Hepatocyte (in vitro differentiated cells): ENCODE data around the gene MYOF. TPM values are rescaled to one million over a fixed set of nuclear protein-coding genes. Genes with fewer than 3 reads are reported as not detected.

ENCODE experiments used
- DNase-seq: peaks from one replicate; pipeline ENCODE4 v3.0.0-alpha.2; 2016; ENCODE audit warnings: low spot score
- H2AFZ ChIP-seq: fragments of 200-600 bp; sonication (generic); 2 replicates; pipeline ENCODE4 v1.6.0; 2016; ENCODE audit warnings: antibody characterized with exemption, mild to moderate bottlenecking
- H3K27ac ChIP-seq: fragments of 200-600 bp; sonication (generic); 2 replicates; pipeline ENCODE4 v1.5.1; 2016; ENCODE audit warnings: mild to moderate bottlenecking
- H3K27me3 ChIP-seq: fragments of 200-600 bp; sonication (generic); 2 replicates; pipeline ENCODE4 v1.6.1; 2016
- H3K36me3 ChIP-seq: fragments of 200-600 bp; sonication (generic); replicated peaks from 2 replicates; pipeline ENCODE4 v1.5.1; 2016; ENCODE audit warnings: low read depth; ENCODE audit not compliant: insufficient read depth
- H3K4me1 ChIP-seq: fragments of 200-600 bp; sonication (generic); 2 replicates; pipeline ENCODE4 v1.5.1; 2016; ENCODE audit warnings: mild to moderate bottlenecking, moderate library complexity; ENCODE audit not compliant: insufficient read depth
- H3K4me2 ChIP-seq: fragments of 200-600 bp; sonication (generic); 2 replicates; pipeline ENCODE4 v1.6.0; 2016
- H3K4me3 ChIP-seq: fragments of 200-600 bp; sonication (generic); 2 replicates; pipeline ENCODE4 v1.5.1; 2016; ENCODE audit warnings: mild to moderate bottlenecking
- H3K79me2 ChIP-seq: fragments of 200-600 bp; sonication (generic); 2 replicates; pipeline ENCODE4 v1.6.0; 2017; ENCODE audit warnings: mild to moderate bottlenecking
- H3K9me2 ChIP-seq: fragments of 200-600 bp; sonication (generic); replicated peaks from 2 replicates; pipeline ENCODE4 v1.6.0; 2017; ENCODE audit warnings: mild to moderate bottlenecking; ENCODE audit not compliant: insufficient read depth
- H3K9me3 ChIP-seq: fragments of 200-600 bp; sonication (generic); 2 replicates; pipeline ENCODE4 v1.5.1; 2016; ENCODE audit warnings: low read depth, mild to moderate bottlenecking
- H4K20me1 ChIP-seq: fragments of 200-600 bp; sonication (generic); 2 replicates; pipeline ENCODE4 v1.6.0; 2016; ENCODE audit warnings: mild to moderate bottlenecking; ENCODE audit not compliant: insufficient read depth, poor library complexity, severe bottlenecking
- EZH2 ChIP-seq: fragments of 200-600 bp; sonication (generic); IDR thresholded peaks from 2 replicates; pipeline ENCODE4 v1.6.1; 2016; ENCODE audit warnings: antibody characterized with exemption, mild to moderate bottlenecking, borderline replicate concordance
- EZH2phosphoT487 ChIP-seq: fragments of 200-600 bp; sonication (generic); IDR thresholded peaks from one replicate; pipeline ENCODE4 v1.6.1; 2018; ENCODE audit warnings: antibody characterized with exemption, mild to moderate bottlenecking, low read depth, moderate library complexity; ENCODE audit not compliant: unreplicated experiment, severe bottlenecking
- WGBS: methylation state at CpG from one replicate; pipeline ENCODE4 v1.1.6; 2016; ENCODE audit warnings: low lambda C conversion rate; ENCODE audit errors: missing lambda C conversion rate; 5-methylcytosine and 5-hydroxymethylcytosine counted together
- polyA plus RNA-seq: library from polyadenylated mRNA; unstranded; fragments of >200 nt; fragmentation: Nextera tagmentation; extraction: Ambion mirVana; gene quantifications from 2 replicates; pipeline ENCODE4 v1.2.1, GENCODE V29; 2016
- total RNA-seq: library from RNA; depleted of rRNA; stranded (reverse); fragments of >200 nt; gene quantifications from 2 replicates; pipeline ENCODE4 v1.2.3, GENCODE V29; 2014
- TF ChIP-seq, protein P1 (sequence below): fragments of 200-600 bp; sonication (generic); IDR thresholded peaks from 2 replicates; pipeline ENCODE4 v1.5.1; 2016; ENCODE audit warnings: antibody characterized with exemption, mild to moderate bottlenecking; ENCODE audit not compliant: poor library complexity

The MYOF gene
- total and polyA plus RNA-seq, 2 experiments from 2014 or later, result 16.6 to 47.9 TPM

DNA sequence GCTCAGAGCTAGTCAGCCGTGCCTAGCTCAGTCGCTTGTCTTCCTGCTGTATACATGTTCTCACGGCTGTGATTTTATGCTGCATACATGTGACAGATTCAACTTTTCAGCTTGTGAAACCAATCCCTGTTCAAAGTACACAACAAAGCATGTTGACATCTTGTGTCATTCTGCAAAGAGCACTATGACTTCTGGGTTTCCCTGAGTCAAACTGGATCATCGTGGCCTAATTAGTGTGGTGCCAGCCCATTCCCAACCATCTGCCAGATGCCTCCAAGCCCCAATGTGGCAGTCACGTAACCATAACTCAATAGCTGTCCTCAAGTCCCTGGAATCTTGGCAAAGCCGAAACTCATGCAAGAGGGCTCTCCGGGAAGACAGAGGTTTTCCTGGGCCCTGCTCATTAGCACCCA, 144.8 kb downstream of the MYOF start:
- Histone ChIP-seq H3K79me2 (no peaks in the 10 kb centered on the region), H3K27me3 (no peaks in the 10 kb centered on the region), H3K4me3 (no peak overlapping the region), H3K36me3 (no peaks in the 10 kb centered on the region), H3K4me1 (no peaks in the 10 kb centered on the region), H2AFZ (no peak overlapping the region), H3K4me2 (no peak overlapping the region), H3K9me3 (no peaks in the 10 kb centered on the region), H3K27ac (no peak overlapping the region), H3K9me2 (no peaks in the 10 kb centered on the region), H4K20me1 (no peaks in the 10 kb centered on the region)
- TF ChIP-seq, protein P1, sequence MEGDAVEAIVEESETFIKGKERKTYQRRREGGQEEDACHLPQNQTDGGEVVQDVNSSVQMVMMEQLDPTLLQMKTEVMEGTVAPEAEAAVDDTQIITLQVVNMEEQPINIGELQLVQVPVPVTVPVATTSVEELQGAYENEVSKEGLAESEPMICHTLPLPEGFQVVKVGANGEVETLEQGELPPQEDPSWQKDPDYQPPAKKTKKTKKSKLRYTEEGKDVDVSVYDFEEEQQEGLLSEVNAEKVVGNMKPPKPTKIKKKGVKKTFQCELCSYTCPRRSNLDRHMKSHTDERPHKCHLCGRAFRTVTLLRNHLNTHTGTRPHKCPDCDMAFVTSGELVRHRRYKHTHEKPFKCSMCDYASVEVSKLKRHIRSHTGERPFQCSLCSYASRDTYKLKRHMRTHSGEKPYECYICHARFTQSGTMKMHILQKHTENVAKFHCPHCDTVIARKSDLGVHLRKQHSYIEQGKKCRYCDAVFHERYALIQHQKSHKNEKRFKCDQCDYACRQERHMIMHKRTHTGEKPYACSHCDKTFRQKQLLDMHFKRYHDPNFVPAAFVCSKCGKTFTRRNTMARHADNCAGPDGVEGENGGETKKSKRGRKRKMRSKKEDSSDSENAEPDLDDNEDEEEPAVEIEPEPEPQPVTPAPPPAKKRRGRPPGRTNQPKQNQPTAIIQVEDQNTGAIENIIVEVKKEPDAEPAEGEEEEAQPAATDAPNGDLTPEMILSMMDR, result no peak
- TF ChIP-seq EZH2, result no peak
- TF ChIP-seq EZH2phosphoT487, result no peak
- DNase-seq, result no peak
- WGBS, result 88% methylated on average over 7 of the region's 7 CpGs

DNA sequence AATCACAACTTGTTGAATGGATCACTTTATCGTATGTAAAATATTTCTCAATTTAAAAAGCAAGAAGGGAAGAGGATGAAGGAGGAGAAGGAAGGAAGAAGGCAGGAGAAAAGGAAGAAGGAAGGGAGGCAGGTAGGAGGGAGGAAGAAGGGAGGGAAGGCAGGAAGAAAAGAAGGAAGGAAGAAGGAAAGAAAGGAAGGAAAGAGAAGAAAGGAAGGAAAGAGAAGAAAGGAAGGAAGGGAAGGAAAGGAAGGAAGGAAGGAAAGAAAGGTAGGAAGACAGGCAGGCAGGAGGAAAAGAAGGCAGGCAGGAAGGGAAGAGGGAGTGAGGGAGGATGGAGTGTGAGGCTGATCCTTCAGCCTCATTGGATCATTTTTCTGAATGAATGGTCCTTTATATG, 145.5 kb downstream of the MYOF start:
- DNase-seq, result no peak
- Histone ChIP-seq H3K79me2 (no peaks in the 10 kb centered on the region), H3K27ac (no peak overlapping the region), H2AFZ (no peak overlapping the region), H3K4me3 (no peak overlapping the region), H3K9me3 (no peaks in the 10 kb centered on the region), H3K4me2 (no peak overlapping the region), H4K20me1 (no peaks in the 10 kb centered on the region), H3K27me3 (no peaks in the 10 kb centered on the region), H3K4me1 (no peaks in the 10 kb centered on the region), H3K9me2 (no peaks in the 10 kb centered on the region), H3K36me3 (no peaks in the 10 kb centered on the region)
- no peak for TF ChIP-seq EZH2
- TF ChIP-seq, protein P1, result no peak
- no peak for TF ChIP-seq EZH2phosphoT487
- 100% methylated on average over 1 of the region's 1 CpG for WGBS

DNA sequence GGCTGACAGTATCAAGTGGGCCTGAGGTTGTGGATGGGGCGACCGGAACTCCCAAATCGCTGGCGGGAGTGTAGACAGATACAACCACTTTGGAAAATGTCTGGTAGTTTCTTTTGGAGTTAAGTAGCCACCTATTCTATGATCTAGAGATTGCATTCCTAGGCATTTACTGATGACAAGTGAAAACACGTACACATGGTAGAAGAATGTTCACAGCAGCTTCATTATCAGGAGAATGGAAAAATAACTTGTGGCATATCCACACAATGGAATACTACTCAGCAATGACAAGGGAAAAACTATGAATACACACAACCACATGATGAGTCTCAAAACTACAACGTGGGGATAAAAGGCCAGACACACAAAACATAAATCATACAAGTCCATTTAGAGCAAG, 146.0 kb downstream of the MYOF start:
- H3K36me3 ChIP-seq, result no peaks in the 10 kb centered on the region
- no peaks in the 10 kb centered on the region for H3K27me3 ChIP-seq
- no peak overlapping the region for H3K27ac ChIP-seq
- no peak for TF ChIP-seq EZH2phosphoT487
- TF ChIP-seq EZH2, result no peak
- TF ChIP-seq, protein P1, result no peak
- no peak overlapping the region for H2AFZ ChIP-seq
- H3K79me2 ChIP-seq, result no peaks in the 10 kb centered on the region
- H4K20me1 ChIP-seq, result no peaks in the 10 kb centered on the region
- H3K9me2 ChIP-seq, result no peaks in the 10 kb centered on the region
- H3K4me1 ChIP-seq, result no peaks in the 10 kb centered on the region
- no peak for DNase-seq
- no peak overlapping the region for H3K4me3 ChIP-seq
- no peak overlapping the region for H3K4me2 ChIP-seq
- WGBS, result 95% methylated on average over 6 of the region's 6 CpGs
- no peaks in the 10 kb centered on the region for H3K9me3 ChIP-seq

DNA sequence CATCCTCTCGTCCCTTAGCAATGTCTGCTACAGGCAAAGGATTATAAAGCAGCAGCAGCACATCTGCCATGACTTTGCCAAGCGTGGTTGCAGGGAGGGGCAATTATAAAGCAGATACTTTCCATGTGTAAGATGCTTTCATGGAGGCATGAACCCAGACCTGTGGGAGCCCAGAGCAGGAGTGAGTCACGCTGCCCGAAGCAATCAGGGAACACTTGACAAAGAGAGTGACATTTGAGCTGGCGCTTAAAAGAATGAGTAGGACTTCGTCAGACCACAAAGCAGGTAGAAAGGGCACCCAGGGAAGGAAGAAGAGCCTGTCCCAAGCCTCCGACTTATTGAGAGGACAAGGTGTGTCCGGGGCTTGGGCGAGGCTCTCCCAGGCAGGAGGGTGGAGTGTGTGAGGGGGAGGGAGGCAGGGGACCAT, 147.2 kb downstream of the MYOF start:
- Histone ChIP-seq H3K4me2 (no peak overlapping the region), H3K9me3 (no peaks in the 10 kb centered on the region), H3K79me2 (no peaks in the 10 kb centered on the region), H3K9me2 (no peaks in the 10 kb centered on the region), H3K27me3 (no peaks in the 10 kb centered on the region), H3K4me3 (no peak overlapping the region), H3K27ac (no peak overlapping the region), H3K36me3 (no peaks in the 10 kb centered on the region), H3K4me1 (no peaks in the 10 kb centered on the region), H2AFZ (no peak overlapping the region), H4K20me1 (no peaks in the 10 kb centered on the region)
- 66% methylated on average over 9 of the region's 9 CpGs for WGBS
- TF ChIP-seq EZH2, result no peak
- TF ChIP-seq EZH2phosphoT487, result no peak
- TF ChIP-seq, protein P1, result no peak
- peak; percentile 11 for DNase-seq
